ENCODE measurements around the gene IKZF3. TPM values are rescaled to one million over a fixed set of nuclear protein-coding genes. Genes with fewer than 3 reads are reported as not detected.

IKZF3 gene
- total RNA-seq, result under 0.01 and 0.43 TPM in 2 replicates

DNA sequence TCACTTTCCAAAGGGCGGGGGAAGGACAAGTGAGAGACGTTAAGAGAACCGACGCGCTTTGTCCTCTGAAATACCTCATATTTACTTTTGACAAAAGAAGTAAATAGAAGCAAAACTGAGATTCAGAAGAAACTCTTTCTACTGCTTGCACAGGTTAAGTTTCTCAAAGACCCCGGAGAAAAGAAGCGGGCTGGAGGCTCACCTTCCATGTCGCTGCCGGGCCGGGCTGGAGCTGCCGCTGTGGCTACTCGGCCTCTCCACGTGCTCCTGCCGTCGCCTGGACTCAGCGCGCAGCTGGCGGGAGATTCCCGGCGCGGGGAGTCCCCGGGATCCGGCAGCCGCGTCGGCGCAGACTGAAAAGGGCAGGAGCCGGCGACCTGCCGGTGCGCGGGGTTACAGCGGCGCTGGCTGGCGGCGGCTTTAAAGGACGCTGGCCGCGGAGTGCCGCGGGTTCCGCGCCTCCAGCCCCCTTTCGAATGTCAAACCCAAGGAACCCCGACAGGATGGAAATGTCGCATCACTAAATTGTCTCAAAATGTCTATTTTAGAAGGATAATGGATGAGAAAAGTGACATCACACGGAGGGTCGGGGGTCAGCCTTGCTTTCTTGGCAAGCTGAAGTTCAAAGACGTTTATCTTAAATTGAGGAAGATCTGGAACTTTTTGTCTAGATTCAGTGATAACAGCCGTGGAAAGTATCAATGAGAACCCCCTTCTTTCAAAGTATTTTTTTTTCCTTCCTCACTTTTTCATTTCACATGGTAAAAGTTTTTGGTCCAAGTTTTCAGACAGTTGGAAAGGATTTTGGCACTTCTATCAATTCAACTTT, at the start of gene IKZF3:
TSS of gene IKZF3 (minus strand) at position 395 of the 829 bp plus-strand sequence. CDS start at position 209, 186 bp downstream.

DNA sequence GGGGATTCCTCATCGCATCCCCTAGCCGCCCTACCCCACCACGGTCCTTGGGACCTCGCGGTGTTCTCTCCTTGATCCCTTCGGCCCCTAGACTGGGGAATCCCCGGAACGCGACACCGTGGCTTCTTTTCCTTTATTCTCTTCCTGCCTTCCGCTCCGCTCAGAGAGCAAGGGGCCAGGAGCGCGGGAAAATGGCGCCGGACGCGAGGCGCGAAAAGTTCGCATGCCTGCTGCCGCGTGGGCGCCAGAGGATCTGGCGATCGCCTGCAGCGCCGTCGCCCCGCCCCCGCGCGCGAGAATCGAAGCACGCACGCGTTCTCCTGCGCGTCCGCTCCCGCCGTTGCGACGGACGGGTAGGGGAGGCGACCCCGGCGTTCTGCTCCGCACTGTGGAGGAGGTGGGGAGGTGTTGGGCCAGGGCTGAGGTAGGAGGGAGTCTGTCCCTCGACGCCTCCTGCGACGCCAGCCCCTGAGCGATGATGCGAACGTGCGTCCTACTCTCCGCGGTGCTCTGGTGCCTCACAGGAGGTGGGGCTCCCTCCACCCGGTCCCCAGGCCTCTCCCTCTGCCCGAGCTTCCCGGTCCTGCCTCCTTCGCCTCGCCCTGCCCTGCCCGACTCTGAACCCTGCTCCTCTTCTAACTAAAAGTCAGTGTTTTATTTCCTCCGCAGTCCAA, 3.9 kb upstream of the IKZF3 start, which contains the start of gene ZPBP2:
TSS of gene ZPBP2 (plus strand) at position 323 of the 674 bp plus-strand sequence. CDS start at position 476, 153 bp downstream.

DNA sequence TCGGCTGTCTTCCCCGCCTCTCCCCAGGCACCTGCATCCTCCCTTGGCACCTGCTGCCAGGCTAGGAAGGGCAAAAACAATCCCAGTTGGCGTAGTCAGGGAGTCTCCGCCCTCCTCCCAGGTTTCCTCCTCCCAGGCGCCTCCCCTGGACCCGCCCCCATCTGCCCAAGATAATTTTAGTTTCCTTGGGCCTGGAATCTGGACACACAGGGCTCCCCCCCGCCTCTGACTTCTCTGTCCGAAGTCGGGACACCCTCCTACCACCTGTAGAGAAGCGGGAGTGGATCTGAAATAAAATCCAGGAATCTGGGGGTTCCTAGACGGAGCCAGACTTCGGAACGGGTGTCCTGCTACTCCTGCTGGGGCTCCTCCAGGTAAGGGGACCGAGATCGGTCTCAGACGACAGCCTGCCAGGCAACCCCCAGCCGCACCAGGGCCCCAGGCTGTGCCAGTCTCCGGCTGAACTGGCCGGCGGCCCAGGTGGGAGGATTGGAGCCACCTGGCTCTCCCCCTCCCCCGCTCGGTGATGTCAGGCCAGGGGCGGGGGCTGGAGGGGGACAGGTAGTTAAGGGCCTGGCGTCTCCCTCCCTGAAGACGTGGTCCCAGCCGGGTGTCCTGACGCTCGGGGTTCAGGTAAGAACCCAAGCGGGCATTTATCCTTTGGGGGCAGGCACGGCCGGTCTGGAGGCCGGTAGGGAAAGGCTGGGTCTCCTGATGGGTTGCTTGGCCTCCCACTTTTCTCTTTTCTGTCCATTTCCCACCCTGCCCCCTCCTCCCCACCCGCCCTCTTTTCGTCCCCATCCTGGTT, 126.1 kb downstream of the IKZF3 start, which contains the start of gene GRB7:
TSS of gene GRB7 (plus strand) at position 179 of the 808 bp plus-strand sequence. CDS start 4,364 bp downstream, outside the sequence.

DNA sequence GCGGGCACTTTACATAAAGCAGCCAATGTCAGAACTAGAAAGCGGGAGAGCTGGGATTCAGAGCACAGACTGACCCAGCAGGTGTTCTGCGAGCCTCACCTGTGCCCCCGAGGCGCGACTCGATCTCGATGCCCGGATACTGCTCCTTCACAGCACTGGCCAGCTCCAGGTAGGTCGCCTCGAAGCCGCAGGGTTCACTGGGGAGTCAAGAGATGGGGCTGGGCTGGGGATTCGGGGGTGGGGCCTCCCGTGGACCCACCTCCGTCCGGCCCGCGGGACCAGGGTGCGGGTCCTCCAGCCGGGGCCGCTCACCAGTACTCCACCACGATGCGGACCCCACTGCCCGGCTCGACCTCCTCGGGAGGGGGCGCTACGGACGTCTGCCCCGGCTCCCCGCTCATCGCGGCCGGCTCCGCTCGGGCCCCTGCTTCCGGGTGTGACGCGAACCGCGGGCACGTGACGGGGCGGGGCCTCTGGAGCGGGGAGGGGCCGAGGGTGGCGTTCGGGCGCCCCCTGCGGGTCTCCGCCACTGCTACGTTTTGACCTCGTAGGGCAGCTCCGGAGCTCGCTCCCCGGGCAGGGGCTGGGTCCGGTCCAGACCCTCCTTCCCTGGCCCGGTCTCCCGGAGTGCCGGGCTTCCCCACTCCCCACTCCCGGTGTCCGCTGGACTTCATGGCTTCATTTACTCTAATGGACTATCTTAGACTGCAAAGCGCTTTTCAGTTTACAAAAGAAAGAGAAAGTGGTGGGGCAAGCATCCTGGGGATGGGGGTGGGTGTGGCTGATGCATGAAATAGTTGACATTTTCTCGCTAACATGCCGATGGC, 133.8 kb downstream of the IKZF3 start, which contains the start of gene MIEN1:
TSS of gene MIEN1 (minus strand) at position 438 of the 827 bp plus-strand sequence. CDS start at position 401, 37 bp downstream.

Small RNA genes within 50 kb of the gene (small RNA-seq; reads per million reads assigned to genes)
- not detected for gene AC090844.1
- not detected for gene MIR4728

Other genes starting within 250 kb of the IKZF3 start
- gene PPP1R1B, start 237.4 kb downstream of the IKZF3 start, total RNA-seq, result 0.11 and 3.5 TPM in 2 replicates
- gene STARD3, start 227.2 kb downstream of the IKZF3 start, total RNA-seq, result 60.5 and 65.2 TPM in 2 replicates
- 1.3 and 2.0 TPM in 2 replicates for gene TCAP, start 199.0 kb downstream of the IKZF3 start, total RNA-seq
- gene PNMT, start 195.9 kb downstream of the IKZF3 start, total RNA-seq, result 72.1 and 224 TPM in 2 replicates
- 16.2 and 34.5 TPM in 2 replicates for gene PGAP3, start 176.3 kb downstream of the IKZF3 start, total RNA-seq
- gene ERBB2, start 164.2 kb downstream of the IKZF3 start, total RNA-seq, result 123 and 217 TPM in 2 replicates
- 23.2 and 35.6 TPM in 2 replicates for gene MIEN1, start 133.8 kb downstream of the IKZF3 start, total RNA-seq
- 5.1 and 8.4 TPM in 2 replicates for gene GRB7, start 126.4 kb downstream of the IKZF3 start, total RNA-seq
- gene ZPBP2, start 3.9 kb upstream of the IKZF3 start, total RNA-seq, result not detected in 2 replicates
- 4.4 and 20.4 TPM in 2 replicates for gene GSDMB, start 54.3 kb upstream of the IKZF3 start, total RNA-seq
- gene ORMDL3, start 63.3 kb upstream of the IKZF3 start, total RNA-seq, result 56.9 and 84.8 TPM in 2 replicates
- gene LRRC3C, start 63.4 kb upstream of the IKZF3 start, total RNA-seq, result not detected in 2 replicates
- 0.33 TPM in 1 of 2 replicates, not detected in the other for gene GSDMA, start 98.7 kb upstream of the IKZF3 start, total RNA-seq
- gene PSMD3, start 116.5 kb upstream of the IKZF3 start, total RNA-seq, result 88.3 and 181 TPM in 2 replicates
- gene CSF3, start 151.1 kb upstream of the IKZF3 start, total RNA-seq, result not detected in 2 replicates
- 47.5 and 78.9 TPM in 2 replicates for gene MED24, start 190.1 kb upstream of the IKZF3 start, total RNA-seq
- gene THRA, start 198.7 kb upstream of the IKZF3 start, total RNA-seq, result 12.2 and 12.7 TPM in 2 replicates
- 2.7 and 3.4 TPM in 2 replicates for gene NR1D1, start 236.3 kb upstream of the IKZF3 start, total RNA-seq

Data from placental epithelial cell (primary cell).